ENCODE results near the gene LIFR. TPM values are rescaled to one million over a fixed set of nuclear protein-coding genes. Genes with fewer than 3 reads are reported as not detected.

LIFR gene
- total RNA-seq, 1 donor from 2014 or later, result 10.0 TPM

GRCh38 chr5:38563624-38564023, 7.2 kb upstream of the LIFR start:
- no peak for TF ChIP-seq CTCF (IDR thresholded peaks at IDR 0.05; ENCODE audit: insufficient read depth, low read length, severe bottlenecking)
- H3K36me3 ChIP-seq (ENCODE audit: control insufficient read depth, insufficient read depth, low read length), result no peaks in the 10 kb centered on the region
- peaks cover 5% of the 10 kb centered on the region for H3K27me3 ChIP-seq (ENCODE audit: control insufficient read depth, insufficient read depth, low read length)
- no peak overlapping the region for H3K4me3 ChIP-seq (ENCODE audit: low read depth, low read length)
- DNase-seq (ENCODE audit: low read depth) (no peak), FAIRE-seq (peak; percentile 40)

- Histone ChIP-seq H3K4me3 (ENCODE audit: low read depth, low read length) (no peak overlapping the region), H3K36me3 (ENCODE audit: control insufficient read depth, insufficient read depth, low read length) (no peaks in the 10 kb centered on the region), H3K27me3 (ENCODE audit: control insufficient read depth, insufficient read depth, low read length) (peaks cover 5% of the 10 kb centered on the region)
- no peak for TF ChIP-seq CTCF (IDR thresholded peaks at IDR 0.05; ENCODE audit: insufficient read depth, low read length, severe bottlenecking)
- no peak for FAIRE-seq
- no peak for DNase-seq (ENCODE audit: low read depth)
Observed at GRCh38 chr5:38562444-38563210, 6.2 kb upstream of the LIFR start.

GRCh38 chr5:38559428-38559827, 3.0 kb upstream of the LIFR start:
- FAIRE-seq (no peak), DNase-seq (ENCODE audit: low read depth) (no peak)
- TF ChIP-seq CTCF (IDR thresholded peaks at IDR 0.05; ENCODE audit: insufficient read depth, low read length, severe bottlenecking), result no peak
- Histone ChIP-seq H3K4me3 (ENCODE audit: low read depth, low read length) (no peak overlapping the region), H3K36me3 (ENCODE audit: control insufficient read depth, insufficient read depth, low read length) (no peaks in the 10 kb centered on the region), H3K27me3 (ENCODE audit: control insufficient read depth, insufficient read depth, low read length) (peaks cover 5% of the 10 kb centered on the region)

GRCh38 chr5:38557792-38558191, 1.3 kb upstream of the LIFR start:
- peak overlapping the region; percentile 74 for H3K4me3 ChIP-seq (ENCODE audit: low read depth, low read length)
- H3K36me3 ChIP-seq (ENCODE audit: control insufficient read depth, insufficient read depth, low read length), result no peaks in the 10 kb centered on the region
- no peak for DNase-seq (ENCODE audit: low read depth)
- no peak for FAIRE-seq
- H3K27me3 ChIP-seq (ENCODE audit: control insufficient read depth, insufficient read depth, low read length), result peaks cover 1% of the 10 kb centered on the region
- no peak for TF ChIP-seq CTCF (IDR thresholded peaks at IDR 0.05; ENCODE audit: insufficient read depth, low read length, severe bottlenecking)

GRCh38 chr5:38557308-38557710, 863 bp upstream of the LIFR start:
- DNase-seq (ENCODE audit: low read depth), result no peak
- TF ChIP-seq CTCF (IDR thresholded peaks at IDR 0.05; ENCODE audit: insufficient read depth, low read length, severe bottlenecking), result no peak
- FAIRE-seq, result no peak
- H3K27me3 ChIP-seq (ENCODE audit: control insufficient read depth, insufficient read depth, low read length), result peaks cover 1% of the 10 kb centered on the region
- peak overlapping the region; percentile 74 for H3K4me3 ChIP-seq (ENCODE audit: low read depth, low read length)
- no peaks in the 10 kb centered on the region for H3K36me3 ChIP-seq (ENCODE audit: control insufficient read depth, insufficient read depth, low read length)
